IMR-90 (cell line): Measurements from ENCODE around the gene KRT38. TPM values are rescaled to one million over a fixed set of nuclear protein-coding genes. Genes with fewer than 3 reads are reported as not detected.

Experiments
- ATAC-seq: fragments of 200-7000 bp; cut with Tn5 transposase; 2 replicates; pipeline ENCODE4 v1.9.1; 2020; ENCODE audit warnings: low read depth, mild to moderate bottlenecking, moderate library complexity
- BruUV-seq: library from RNA; stranded (reverse); fragments of 400-500 nt; replicated peaks from 2 replicates; lab custom pipeline; 2021; lab: Mats Ljungman, UMichigan
- CTCF ChIA-PET: fragments of 300-600 bp; formaldehyde crosslinking; extraction: SDS; loops from one replicate; lab custom pipeline; 2021; ENCODE audit warnings: antibody characterized with exemption; lab: Yijun Ruan, JAX
- POLR2A ChIA-PET: fragments of 300-600 bp; sonication (Branson Sonifier 250); formaldehyde crosslinking; loops from one replicate; lab custom pipeline; 2022; ENCODE audit warnings: antibody characterized with exemption; ENCODE audit not compliant: unreplicated experiment; lab: Charles Lee
- DNase-seq: peaks from one replicate; pipeline ENCODE4 v3.0.0; 2013
- H2AFZ ChIP-seq: replicated peaks from 2 replicates; pipeline ENCODE3; 2013; ENCODE audit warnings: low read length, mild to moderate bottlenecking; ENCODE audit not compliant: poor library complexity
- H2AK5ac ChIP-seq: 2 replicates; pipeline ENCODE4 v1.6.1; 2013; ENCODE audit warnings: low read depth, low read length, inconsistent platforms
- H2AK9ac ChIP-seq: replicated peaks from 2 replicates; pipeline ENCODE3; 2013; ENCODE audit warnings: mild to moderate bottlenecking, low read depth, low read length, moderate library complexity; ENCODE audit not compliant: poor library complexity
- H2BK120ac ChIP-seq: 2 replicates; pipeline ENCODE4 v1.6.1; 2013; ENCODE audit warnings: low read depth, low read length, inconsistent platforms
- H2BK15ac ChIP-seq: 3 replicates; pipeline ENCODE4 v1.6.1; 2013; ENCODE audit warnings: low read depth, low read length, inconsistent platforms
- H2BK20ac ChIP-seq: 2 replicates; pipeline ENCODE4 v1.6.1; 2013; ENCODE audit warnings: low read depth, mild to moderate bottlenecking, inconsistent platforms, low read length, moderate library complexity
- H2BK5ac ChIP-seq: 2 replicates; pipeline ENCODE4 v1.6.1; 2013; ENCODE audit warnings: mild to moderate bottlenecking, low read depth, low read length, inconsistent platforms; ENCODE audit not compliant: poor library complexity, severe bottlenecking
- H3K14ac ChIP-seq: replicated peaks from 2 replicates; pipeline ENCODE4 v1.6.1; 2013; ENCODE audit warnings: low read depth, low read length, inconsistent platforms
- H3K18ac ChIP-seq: 2 replicates; pipeline ENCODE4 v1.6.1; 2013; ENCODE audit warnings: low read depth, low read length, control low read depth
- H3K23ac ChIP-seq: 2 replicates; pipeline ENCODE4 v1.6.1; 2013; ENCODE audit warnings: low read depth, low read length, inconsistent platforms
- H3K27ac ChIP-seq: 2 replicates; pipeline ENCODE4 v1.5.1; 2013; ENCODE audit warnings: mild to moderate bottlenecking, control low read depth, low read length; ENCODE audit not compliant: insufficient read depth
- H3K27me3 ChIP-seq: 2 replicates; pipeline ENCODE4 v1.6.1; 2013; ENCODE audit warnings: low read length; ENCODE audit not compliant: control insufficient read depth, insufficient read depth
- H3K36me3 ChIP-seq: 2 replicates; pipeline ENCODE4 v1.6.1; 2013; ENCODE audit warnings: low read length, mixed read lengths; ENCODE audit not compliant: control insufficient read depth, insufficient read depth
- H3K4ac ChIP-seq: 2 replicates; pipeline ENCODE4 v1.6.1; 2013; ENCODE audit warnings: low read depth, low read length, inconsistent platforms
- H3K4me1 ChIP-seq: 2 replicates; pipeline ENCODE4 v1.6.1; 2013; ENCODE audit warnings: low read length, mixed read lengths; ENCODE audit not compliant: control insufficient read depth, insufficient read depth
- H3K4me2 ChIP-seq: 2 replicates; pipeline ENCODE4 v1.6.1; 2013; ENCODE audit warnings: low read depth, mild to moderate bottlenecking, control low read depth, low read length, moderate library complexity
- H3K4me3 ChIP-seq: 2 replicates; pipeline ENCODE4 v1.5.1; 2013; ENCODE audit warnings: low read depth, mild to moderate bottlenecking, control low read depth, low read length, moderate library complexity; ENCODE audit not compliant: insufficient read depth
- H3K56ac ChIP-seq: 2 replicates; pipeline ENCODE4 v1.6.1; 2013; ENCODE audit warnings: low read length, inconsistent platforms; ENCODE audit not compliant: insufficient read depth; ENCODE audit errors: extremely low read depth
- H3K79me1 ChIP-seq, 2 experiments: 2 replicates each; pipeline ENCODE4 v1.6.1; 2013; ENCODE audit warnings: low read length in 2 of 2, inconsistent platforms in 1 of 2, low read depth in 1 of 2
- H3K9ac ChIP-seq: 2 replicates; pipeline ENCODE4 v1.6.1; 2013; ENCODE audit warnings: low read depth, low read length, control low read depth
- H3K9me1 ChIP-seq: 2 replicates; pipeline ENCODE4 v1.6.1; 2013; ENCODE audit warnings: low read length, inconsistent platforms; ENCODE audit not compliant: insufficient read depth
- H3K9me3 ChIP-seq: 2 replicates; pipeline ENCODE4 v1.6.1; 2013; ENCODE audit warnings: low read length; ENCODE audit not compliant: control insufficient read depth, insufficient read depth
- H4K20me1 ChIP-seq: 2 replicates; pipeline ENCODE4 v1.6.1; 2013; ENCODE audit warnings: low read length, inconsistent platforms; ENCODE audit not compliant: insufficient read depth
- H4K5ac ChIP-seq: 2 replicates; pipeline ENCODE4 v1.6.1; 2013; ENCODE audit warnings: mild to moderate bottlenecking, low read depth, low read length, control low read depth
- H4K8ac ChIP-seq, 2 experiments: 2 replicates each; pipeline ENCODE4 v1.6.1; 2013; ENCODE audit warnings: low read depth in 2 of 2, low read length in 2 of 2, control low read depth in 1 of 2, inconsistent platforms in 1 of 2
- H4K91ac ChIP-seq: 2 replicates; pipeline ENCODE4 v1.6.1; 2013; ENCODE audit warnings: low read depth, low read length, inconsistent platforms; ENCODE audit not compliant: insufficient read depth
- CEBPB ChIP-seq: IDR thresholded peaks from 2 replicates; pipeline ENCODE4 v1.6.1; 2012; ENCODE audit warnings: low read depth, low read length, improper control_type of control experiment
- SMC3 ChIP-seq: fragments of 150-350 bp; IDR thresholded peaks from 2 replicates; pipeline ENCODE4 v1.6.1; 2016; ENCODE audit warnings: low read depth, mild to moderate bottlenecking, antibody characterized with exemption, low read length, moderate library complexity
- WGBS, 2 experiments: methylation state at CpG; one replicate each; pipeline versions ENCODE4 v1.1.5 to v1.1.7; 2013; ENCODE audit warnings: missing lambda C conversion rate in 2 of 2; ENCODE audit not compliant: insufficient read length in 1 of 2; ENCODE audit errors: extremely low coverage in 2 of 2; 5-methylcytosine and 5-hydroxymethylcytosine counted together
- dilution Hi-C: fragments of 300-500 bp; cut with HindIII; formaldehyde crosslinking; loops from one replicate; pipeline ENCODE4 v1.14.3; 2018; ENCODE audit warnings: low sequenced_read_pairs; ENCODE audit not compliant: unreplicated experiment
- in situ Hi-C: fragments of 300-500 bp; cut with MboI; formaldehyde crosslinking; loops from 3 replicates; pipeline ENCODE4 v1.14.3; 2019; ENCODE audit warnings: low sequenced_read_pairs, inconsistent platforms, mixed read lengths
- intact Hi-C: fragments of 100-400 bp; cut with micrococcal nuclease; formaldehyde crosslinking; loops from 2 replicates; pipeline ENCODE4 v1.10.0; 2022
- polyA plus RNA-seq, 3 experiments: library from polyadenylated mRNA; depleted of rRNA; stranded (reverse); fragments of >200 nt; gene quantifications; 2 replicates each; pipeline ENCODE4 v1.2.3, GENCODE V29; 2012; ENCODE audit warnings: low replicate concordance in 1 of 3
- total RNA-seq: library from RNA; depleted of rRNA; stranded (reverse); fragments of >200 nt; gene quantifications from 2 replicates; pipeline ENCODE4 v1.2.3, GENCODE V29; 2012

Gene KRT38
- total and polyA plus RNA-seq, 2 of the 4 experiments (the other 2 are of a cell fraction) = 0.09 TPM; not detected in 1

- 61% methylated on average over 5 of the region's 9 CpGs; no CpG with 5 or more reads in 1 of the 2 experiments for WGBS, 2 experiments
- Histone ChIP-seq H3K14ac (peak overlapping the region; percentile 78; the same call in 1 of the 2 replicates), H3K56ac (no peak overlapping the region), H3K4me1 (peaks cover 26% of the 10 kb centered on the region), H3K79me1 (no peaks in the 10 kb centered on the region), H3K4me3 (no peak overlapping the region), H2AFZ (peak overlapping the region; percentile 55), H3K9ac (no peak overlapping the region), H4K5ac (0 out of 2 replicates have a peak overlapping the region, but pooled peaks have one; percentile 23), H3K9me1 (peaks cover 24% of the 10 kb centered on the region), H3K27me3 (no peaks in the 10 kb centered on the region), H4K20me1 (no peaks in the 10 kb centered on the region), H4K8ac (peak overlapping the region; percentile 9 to 71; a peak in 2 of 4 replicates), H3K18ac (peak overlapping the region; percentile 30; the same call in 1 of the 2 replicates), H4K91ac (peak overlapping the region; percentile 63; the same call in 1 of the 2 replicates), H2AK5ac (peak overlapping the region; percentile 76), H3K9me3 (no peaks in the 10 kb centered on the region), H2BK5ac (peak overlapping the region; percentile 48), H2BK120ac (peak overlapping the region; percentile 79), H2BK20ac (peak overlapping the region; percentile 93), H3K23ac (peak overlapping the region; percentile 68; the same call in 1 of the 2 replicates), H3K27ac (no peak overlapping the region), H2BK15ac (peak overlapping the region; percentile 78; the same call in 1 of the 3 replicates), H3K4me2 (no peak overlapping the region), H3K36me3 (no peaks in the 10 kb centered on the region), H3K4ac (peak overlapping the region; percentile 77), H2AK9ac (no peak overlapping the region)
- BruUV-seq = no TSS peak
- ChIA-PET CTCF (no interaction called here), POLR2A (no interaction called here)
- ATAC-seq (peak; percentile 76), DNase-seq (peak; percentile 77)
- dilution Hi-C loops = no loop called here
- intact Hi-C loops = no loop called here
- TF ChIP-seq CEBPB = peak; percentile 59
- TF ChIP-seq SMC3 = no peak
- in situ Hi-C loops = no loop called here
Observed at GRCh38 chr17:41421116-41421515, 19.7 kb downstream of the KRT38 start.
